Esophagus squamous epithelium (tissue), 4 donors: Measurements from ENCODE around the gene PPP1R14B.

Source experiments
- CTCF ChIP-seq, 6 experiments: fragments of 450-650 bp in 4 of 6; fragments of 200-600 bp in 2 of 6; sonication (generic) in 2 of 6; IDR thresholded peaks; one replicate each; pipeline ENCODE4 v1.5.1; 2016 to 2019; ENCODE audit warnings: antibody characterized with exemption in 6 of 6, mild to moderate bottlenecking in 4 of 6, moderate library complexity in 4 of 6
- POLR2A ChIP-seq, 4 donors: fragments of 450-650 bp; IDR thresholded peaks; one replicate each; pipeline ENCODE4 v1.6.1; 2017; ENCODE audit warnings: antibody characterized with exemption in 4 of 4, mild to moderate bottlenecking in 4 of 4, moderate library complexity in 3 of 4

- TF ChIP-seq CTCF (IDR thresholded peaks at IDR 0.05) = no peak
- TF ChIP-seq POLR2A (IDR thresholded peaks at IDR 0.05) = no peak
Measured at GRCh38 chr11:64262271-64263002, 15.7 kb upstream of the PPP1R14B start.
